Osteocyte (in vitro differentiated cells): ENCODE measurements around the gene ACHE. TPM values are rescaled to one million over a fixed set of nuclear protein-coding genes. Genes with fewer than 3 reads are reported as not detected.

Source experiments
- DNase-seq: peaks from one replicate; pipeline ENCODE4 v3.0.0; 2021; ENCODE audit warnings: mixed read lengths; ENCODE audit not compliant: unreplicated experiment; ENCODE audit errors: extremely low spot score
- H3K27ac Mint-ChIP-seq: one replicate; pipeline ENCODE4 v1.8.0; 2021; ENCODE audit warnings: mild to moderate bottlenecking, mixed read lengths; ENCODE audit not compliant: unreplicated experiment
- H3K27me3 Mint-ChIP-seq: one replicate; pipeline ENCODE4 v1.8.0; 2021; ENCODE audit warnings: mixed read lengths; ENCODE audit not compliant: unreplicated experiment
- H3K36me3 Mint-ChIP-seq: one replicate; pipeline ENCODE4 v1.8.0; 2021; ENCODE audit warnings: mixed read lengths; ENCODE audit not compliant: unreplicated experiment
- H3K4me1 Mint-ChIP-seq: one replicate; pipeline ENCODE4 v1.8.0; 2021; ENCODE audit warnings: mixed read lengths; ENCODE audit not compliant: unreplicated experiment
- H3K4me3 Mint-ChIP-seq: one replicate; pipeline ENCODE4 v1.8.0; 2021; ENCODE audit warnings: mild to moderate bottlenecking, moderate library complexity, mixed read lengths; ENCODE audit not compliant: unreplicated experiment
- H3K9me3 Mint-ChIP-seq: one replicate; pipeline ENCODE4 v1.8.0; 2021; ENCODE audit warnings: mixed read lengths; ENCODE audit not compliant: unreplicated experiment
- total RNA-seq: library from RNA; stranded (reverse); gene quantifications from 2 replicates; pipeline ENCODE4 v1.2.1, GENCODE V29; 2021
- TF ChIP-seq, protein P1 (sequence below): fragments of 200-600 bp; sonication (generic); IDR thresholded peaks from 2 replicates; pipeline ENCODE4 v1.5.0; 2021; ENCODE audit warnings: antibody characterized with exemption, mild to moderate bottlenecking, moderate library complexity

The ACHE gene
- total RNA-seq, 1 donor from 2014 or later: 2.2 TPM

DNA sequence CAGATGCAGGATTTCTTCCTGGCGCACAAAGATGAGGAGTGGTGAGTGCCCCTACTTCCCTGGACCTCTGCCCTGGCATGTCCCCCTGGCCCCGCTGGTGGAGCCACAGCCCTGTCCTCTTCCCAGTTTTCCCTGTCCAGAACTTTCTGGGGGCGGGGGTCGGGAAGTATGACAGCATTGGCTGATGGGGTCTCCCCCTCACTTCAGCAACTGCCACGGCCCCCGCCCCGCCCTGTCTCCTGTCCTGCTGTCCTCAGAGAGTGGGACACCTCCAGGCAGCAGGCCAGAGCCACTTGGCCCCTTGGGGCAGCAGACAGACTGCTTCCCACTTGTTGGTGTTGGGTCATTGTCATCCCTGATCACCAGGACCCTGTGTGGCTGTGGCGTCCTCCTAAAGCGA lies 13.5 kb downstream of the ACHE start:
- TF ChIP-seq, protein P1, sequence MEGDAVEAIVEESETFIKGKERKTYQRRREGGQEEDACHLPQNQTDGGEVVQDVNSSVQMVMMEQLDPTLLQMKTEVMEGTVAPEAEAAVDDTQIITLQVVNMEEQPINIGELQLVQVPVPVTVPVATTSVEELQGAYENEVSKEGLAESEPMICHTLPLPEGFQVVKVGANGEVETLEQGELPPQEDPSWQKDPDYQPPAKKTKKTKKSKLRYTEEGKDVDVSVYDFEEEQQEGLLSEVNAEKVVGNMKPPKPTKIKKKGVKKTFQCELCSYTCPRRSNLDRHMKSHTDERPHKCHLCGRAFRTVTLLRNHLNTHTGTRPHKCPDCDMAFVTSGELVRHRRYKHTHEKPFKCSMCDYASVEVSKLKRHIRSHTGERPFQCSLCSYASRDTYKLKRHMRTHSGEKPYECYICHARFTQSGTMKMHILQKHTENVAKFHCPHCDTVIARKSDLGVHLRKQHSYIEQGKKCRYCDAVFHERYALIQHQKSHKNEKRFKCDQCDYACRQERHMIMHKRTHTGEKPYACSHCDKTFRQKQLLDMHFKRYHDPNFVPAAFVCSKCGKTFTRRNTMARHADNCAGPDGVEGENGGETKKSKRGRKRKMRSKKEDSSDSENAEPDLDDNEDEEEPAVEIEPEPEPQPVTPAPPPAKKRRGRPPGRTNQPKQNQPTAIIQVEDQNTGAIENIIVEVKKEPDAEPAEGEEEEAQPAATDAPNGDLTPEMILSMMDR: no peak
- Mint-ChIP-seq H3K36me3 (peaks cover 63% of the 10 kb centered on the region), H3K27ac (no peak overlapping the region), H3K27me3 (no peaks in the 10 kb centered on the region), H3K9me3 (no peaks in the 10 kb centered on the region), H3K4me3 (no peak overlapping the region), H3K4me1 (peaks cover 23% of the 10 kb centered on the region)
- no peak for DNase-seq

DNA sequence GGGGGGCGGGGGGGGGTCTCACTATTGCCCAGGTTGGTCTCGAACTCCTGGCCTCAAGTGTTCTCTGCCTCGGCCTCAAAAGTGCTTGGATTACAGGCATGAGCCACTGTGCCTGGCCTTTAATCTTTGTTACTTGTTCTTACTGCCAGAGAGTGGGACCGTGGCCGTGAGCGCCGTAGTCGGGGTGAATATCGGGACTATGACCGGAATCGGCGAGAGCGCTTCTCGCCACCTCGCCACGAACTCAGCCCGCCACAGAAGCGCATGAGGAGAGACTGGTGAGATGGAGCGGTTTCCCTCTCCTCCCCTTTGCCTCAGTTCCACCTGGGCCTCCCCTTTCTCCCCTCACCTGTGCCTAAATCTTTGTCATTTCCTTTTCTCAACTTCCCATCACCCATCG lies 14.6 kb downstream of the ACHE start:
- H3K27me3 Mint-ChIP-seq: no peaks in the 10 kb centered on the region
- TF ChIP-seq, protein P1: no peak
- H3K4me3 Mint-ChIP-seq: no peak overlapping the region
- H3K9me3 Mint-ChIP-seq: no peaks in the 10 kb centered on the region
- no peak for DNase-seq
- H3K36me3 Mint-ChIP-seq: peaks cover 60% of the 10 kb centered on the region
- H3K4me1 Mint-ChIP-seq: peaks cover 30% of the 10 kb centered on the region
- no peak overlapping the region for H3K27ac Mint-ChIP-seq

DNA sequence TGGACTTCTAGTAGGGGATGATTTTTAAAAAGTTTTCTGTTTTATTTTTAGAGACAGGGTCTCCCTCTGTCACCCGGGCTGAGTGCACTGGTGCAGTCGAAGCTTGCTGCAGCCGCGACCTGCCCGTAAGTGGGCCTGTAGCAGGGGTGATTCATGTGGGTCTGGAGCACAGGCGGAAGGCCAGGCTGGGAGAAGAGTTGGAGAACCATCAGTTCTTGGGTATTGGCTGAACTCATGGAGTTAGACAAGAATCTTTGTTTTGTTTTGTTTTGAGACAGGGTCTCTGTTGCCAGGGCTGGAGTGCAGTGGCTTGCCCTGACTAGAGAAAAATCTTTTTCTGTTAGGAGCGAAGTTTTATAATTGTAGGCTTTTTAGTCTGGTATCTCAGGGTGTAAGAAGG lies 15.0 kb downstream of the ACHE start:
- Mint-ChIP-seq H3K9me3 (no peaks in the 10 kb centered on the region), H3K4me3 (no peak overlapping the region), H3K36me3 (peaks cover 56% of the 10 kb centered on the region), H3K27ac (no peak overlapping the region), H3K4me1 (peaks cover 34% of the 10 kb centered on the region), H3K27me3 (no peaks in the 10 kb centered on the region)
- DNase-seq: no peak
- TF ChIP-seq, protein P1: no peak

GRCh38 chr7:100879685-100880261 lies 15.9 kb downstream of the ACHE start:
- H3K9me3 Mint-ChIP-seq: no peaks in the 10 kb centered on the region
- peaks cover 41% of the 10 kb centered on the region for H3K4me1 Mint-ChIP-seq
- no peaks in the 10 kb centered on the region for H3K27me3 Mint-ChIP-seq
- H3K4me3 Mint-ChIP-seq: no peak overlapping the region
- no peak overlapping the region for H3K27ac Mint-ChIP-seq
- TF ChIP-seq, protein P1: no peak
- peaks cover 49% of the 10 kb centered on the region for H3K36me3 Mint-ChIP-seq
- DNase-seq: no peak

GRCh38 chr7:100878685-100879084 lies 17.0 kb downstream of the ACHE start:
- no peaks in the 10 kb centered on the region for H3K9me3 Mint-ChIP-seq
- TF ChIP-seq, protein P1: no peak
- H3K27me3 Mint-ChIP-seq: no peaks in the 10 kb centered on the region
- H3K36me3 Mint-ChIP-seq: peaks cover 49% of the 10 kb centered on the region
- no peak overlapping the region for H3K4me3 Mint-ChIP-seq
- peaks cover 50% of the 10 kb centered on the region for H3K4me1 Mint-ChIP-seq
- H3K27ac Mint-ChIP-seq: peak overlapping the region; percentile 2
- DNase-seq: no peak
